NT2/D1 (cell line): ENCODE measurements around the gene ORM1.

Source experiments
- SUZ12 ChIP-seq: IDR thresholded peaks from 2 replicates; pipeline ENCODE4 v1.6.1; 2011; ENCODE audit not compliant: insufficient read length, insufficient read depth; ENCODE audit errors: extremely low read depth
- YY1 ChIP-seq: IDR thresholded peaks from 2 replicates; pipeline ENCODE4 v1.6.1; 2011; ENCODE audit not compliant: insufficient read length, insufficient read depth

- TF ChIP-seq SUZ12 (no peak), YY1 (no peak)
Measured at GRCh38 chr9:114291886-114292590, 30.9 kb upstream of the ORM1 start.
